Vagina (tissue), 2 donors: ENCODE data around the gene STAT5A. TPM values are rescaled to one million over a fixed set of nuclear protein-coding genes. Genes with fewer than 3 reads are reported as not detected.

ENCODE experiments used
- DNase-seq, 2 donors: peaks; one replicate each; pipeline ENCODE4 v3.0.0-alpha.2; 2017; ENCODE audit errors: extremely low spot score in 2 of 2
- H3K27ac ChIP-seq: fragments of 200-600 bp; sonication (generic); one replicate; pipeline ENCODE4 v1.5.1; 2019
- H3K27me3 ChIP-seq: fragments of 200-600 bp; sonication (generic); one replicate; pipeline ENCODE4 v1.5.1; 2019
- H3K36me3 ChIP-seq, 2 donors: fragments of 200-600 bp; sonication (generic); one replicate each; pipeline ENCODE4 v1.5.1; 2017 to 2019
- H3K4me1 ChIP-seq: fragments of 200-600 bp; sonication (generic); one replicate; pipeline ENCODE4 v1.5.1; 2019
- H3K4me3 ChIP-seq, 2 donors: fragments of 200-600 bp; sonication (generic); 1 replicate in 1 of 2; 2 replicates in 1 of 2; pipeline ENCODE4 v1.5.1; 2016 to 2019
- H3K9me3 ChIP-seq: fragments of 200-600 bp; sonication (generic); one replicate; pipeline ENCODE4 v1.5.1; 2019
- CTCF ChIP-seq, 3 experiments: fragments of 450-650 bp in 2 of 3; fragments of 200-600 bp in 1 of 3; sonication (generic) in 1 of 3; IDR thresholded peaks; one replicate each; pipeline ENCODE4 v1.5.1; 2017 to 2019; ENCODE audit warnings: antibody characterized with exemption in 3 of 3, mild to moderate bottlenecking in 2 of 3, moderate library complexity in 2 of 3
- POLR2A ChIP-seq, 2 donors: fragments of 450-650 bp; IDR thresholded peaks; one replicate each; pipeline ENCODE4 v1.6.1; 2017; ENCODE audit warnings: antibody characterized with exemption in 2 of 2, mild to moderate bottlenecking in 2 of 2, moderate library complexity in 2 of 2
- POLR2AphosphoS5 ChIP-seq, 2 donors: sonication (generic); formaldehyde crosslinking; IDR thresholded peaks; one replicate each; pipeline ENCODE4 v1.9.0; 2017; ENCODE audit warnings: antibody characterized with exemption in 2 of 2, mild to moderate bottlenecking in 2 of 2, low read depth in 1 of 2; ENCODE audit not compliant: insufficient read depth in 1 of 2
- intact Hi-C: fragments of 100-400 bp; cut with DNase I; formaldehyde crosslinking; loops from one replicate; pipeline ENCODE4 v1.15.1; 2023
- total RNA-seq: library from RNA; depleted of rRNA; stranded (reverse); fragments of >200 nt; gene quantifications from one replicate; pipeline ENCODE4 v1.2.3, GENCODE V29; 2016

The STAT5A gene
- total RNA-seq, 1 donor from 2014 or later = 38.3 TPM

- no peak overlapping the region for H3K27ac ChIP-seq
- TF ChIP-seq CTCF (IDR thresholded peaks at IDR 0.05) = no peak
- no peak for TF ChIP-seq POLR2AphosphoS5 (IDR thresholded peaks at IDR 0.05; ENCODE audit: insufficient read depth in 1 of 2, low read depth in 1 of 2)
- no peak for TF ChIP-seq POLR2A (IDR thresholded peaks at IDR 0.05)
These were observed 5.7 kb upstream of the STAT5A start for GRCh38 chr17:42282478-42283080.

GRCh38 chr17:42283241-42284023, 4.9 kb upstream of the STAT5A start:
- Histone ChIP-seq H3K4me3 (no peak overlapping the region), H3K36me3 (no peaks in the 10 kb centered on the region), H3K9me3 (no peaks in the 10 kb centered on the region), H3K27me3 (no peaks in the 10 kb centered on the region), H3K27ac (no peak overlapping the region), H3K4me1 (peaks cover 23% of the 10 kb centered on the region)
- intact Hi-C loops = no loop called here
- DNase-seq = no peak
- no peak for TF ChIP-seq CTCF (IDR thresholded peaks at IDR 0.05)
- no peak for TF ChIP-seq POLR2A (IDR thresholded peaks at IDR 0.05)
- TF ChIP-seq POLR2AphosphoS5 (IDR thresholded peaks at IDR 0.05; ENCODE audit: insufficient read depth in 1 of 2, low read depth in 1 of 2) = no peak

More at GRCh38 chr17:42282478-42283080, 5.7 kb upstream of the STAT5A start:
- intact Hi-C loops = no loop called here
- Histone ChIP-seq H3K4me3 (no peak overlapping the region), H3K4me1 (peaks cover 20% of the 10 kb centered on the region), H3K36me3 (no peaks in the 10 kb centered on the region), H3K27me3 (no peaks in the 10 kb centered on the region), H3K9me3 (no peaks in the 10 kb centered on the region)
- DNase-seq = peak in 1 of 2 donors; percentile 58

GRCh38 chr17:42284024-42284369, 4.3 kb upstream of the STAT5A start:
- TF ChIP-seq CTCF (IDR thresholded peaks at IDR 0.05) (no peak), POLR2AphosphoS5 (IDR thresholded peaks at IDR 0.05; ENCODE audit: insufficient read depth in 1 of 2, low read depth in 1 of 2) (no peak), POLR2A (IDR thresholded peaks at IDR 0.05) (no peak)
- DNase-seq = no peak
- H3K9me3 ChIP-seq = no peaks in the 10 kb centered on the region
- intact Hi-C loops = no loop called here
- no peak overlapping the region for H3K4me3 ChIP-seq
- no peaks in the 10 kb centered on the region for H3K36me3 ChIP-seq
- H3K27me3 ChIP-seq = no peaks in the 10 kb centered on the region
- peaks cover 28% of the 10 kb centered on the region for H3K4me1 ChIP-seq
- H3K27ac ChIP-seq = no peak overlapping the region

- Histone ChIP-seq H3K9me3 (no peaks in the 10 kb centered on the region), H3K27me3 (no peaks in the 10 kb centered on the region), H3K4me3 (no peak overlapping the region), H3K27ac (no peak overlapping the region), H3K4me1 (peaks cover 33% of the 10 kb centered on the region), H3K36me3 (no peaks in the 10 kb centered on the region)
- DNase-seq = peak in 1 of 2 donors; percentile 94
- intact Hi-C loops = no loop called here
- TF ChIP-seq POLR2AphosphoS5 (IDR thresholded peaks at IDR 0.05; ENCODE audit: insufficient read depth in 1 of 2, low read depth in 1 of 2) (no peak), CTCF (IDR thresholded peaks at IDR 0.05) (no peak), POLR2A (IDR thresholded peaks at IDR 0.05) (no peak)
These were observed 3.7 kb upstream of the STAT5A start for GRCh38 chr17:42284566-42284965.
